Hepatocyte (in vitro differentiated cells): ENCODE measurements around the gene BCAP31. TPM values are rescaled to one million over a fixed set of nuclear protein-coding genes. Genes with fewer than 3 reads are reported as not detected.

Experiments
- DNase-seq: peaks from one replicate; pipeline ENCODE4 v3.0.0-alpha.2; 2016; ENCODE audit warnings: low spot score
- H2AFZ ChIP-seq: fragments of 200-600 bp; sonication (generic); 2 replicates; pipeline ENCODE4 v1.6.0; 2016; ENCODE audit warnings: antibody characterized with exemption, mild to moderate bottlenecking
- H3K27ac ChIP-seq: fragments of 200-600 bp; sonication (generic); 2 replicates; pipeline ENCODE4 v1.5.1; 2016; ENCODE audit warnings: mild to moderate bottlenecking
- H3K27me3 ChIP-seq: fragments of 200-600 bp; sonication (generic); 2 replicates; pipeline ENCODE4 v1.6.1; 2016
- H3K36me3 ChIP-seq: fragments of 200-600 bp; sonication (generic); replicated peaks from 2 replicates; pipeline ENCODE4 v1.5.1; 2016; ENCODE audit warnings: low read depth; ENCODE audit not compliant: insufficient read depth
- H3K4me1 ChIP-seq: fragments of 200-600 bp; sonication (generic); 2 replicates; pipeline ENCODE4 v1.5.1; 2016; ENCODE audit warnings: mild to moderate bottlenecking, moderate library complexity; ENCODE audit not compliant: insufficient read depth
- H3K4me2 ChIP-seq: fragments of 200-600 bp; sonication (generic); 2 replicates; pipeline ENCODE4 v1.6.0; 2016
- H3K4me3 ChIP-seq: fragments of 200-600 bp; sonication (generic); 2 replicates; pipeline ENCODE4 v1.5.1; 2016; ENCODE audit warnings: mild to moderate bottlenecking
- H3K79me2 ChIP-seq: fragments of 200-600 bp; sonication (generic); 2 replicates; pipeline ENCODE4 v1.6.0; 2017; ENCODE audit warnings: mild to moderate bottlenecking
- H3K9me2 ChIP-seq: fragments of 200-600 bp; sonication (generic); replicated peaks from 2 replicates; pipeline ENCODE4 v1.6.0; 2017; ENCODE audit warnings: mild to moderate bottlenecking; ENCODE audit not compliant: insufficient read depth
- H3K9me3 ChIP-seq: fragments of 200-600 bp; sonication (generic); 2 replicates; pipeline ENCODE4 v1.5.1; 2016; ENCODE audit warnings: low read depth, mild to moderate bottlenecking
- H4K20me1 ChIP-seq: fragments of 200-600 bp; sonication (generic); 2 replicates; pipeline ENCODE4 v1.6.0; 2016; ENCODE audit warnings: mild to moderate bottlenecking; ENCODE audit not compliant: insufficient read depth, poor library complexity, severe bottlenecking
- EZH2 ChIP-seq: fragments of 200-600 bp; sonication (generic); IDR thresholded peaks from 2 replicates; pipeline ENCODE4 v1.6.1; 2016; ENCODE audit warnings: antibody characterized with exemption, mild to moderate bottlenecking, borderline replicate concordance
- EZH2phosphoT487 ChIP-seq: fragments of 200-600 bp; sonication (generic); IDR thresholded peaks from one replicate; pipeline ENCODE4 v1.6.1; 2018; ENCODE audit warnings: antibody characterized with exemption, mild to moderate bottlenecking, low read depth, moderate library complexity; ENCODE audit not compliant: unreplicated experiment, severe bottlenecking
- WGBS: methylation state at CpG from one replicate; pipeline ENCODE4 v1.1.6; 2016; ENCODE audit warnings: low lambda C conversion rate; ENCODE audit errors: missing lambda C conversion rate; 5-methylcytosine and 5-hydroxymethylcytosine counted together
- polyA plus RNA-seq: library from polyadenylated mRNA; unstranded; fragments of >200 nt; fragmentation: Nextera tagmentation; extraction: Ambion mirVana; gene quantifications from 2 replicates; pipeline ENCODE4 v1.2.1, GENCODE V29; 2016
- total RNA-seq: library from RNA; depleted of rRNA; stranded (reverse); fragments of >200 nt; gene quantifications from 2 replicates; pipeline ENCODE4 v1.2.3, GENCODE V29; 2014
- TF ChIP-seq, protein P1 (sequence below): fragments of 200-600 bp; sonication (generic); IDR thresholded peaks from 2 replicates; pipeline ENCODE4 v1.5.1; 2016; ENCODE audit warnings: antibody characterized with exemption, mild to moderate bottlenecking; ENCODE audit not compliant: poor library complexity

The BCAP31 gene
- total and polyA plus RNA-seq, 2 experiments from 2014 or later, result 146 to 351 TPM

DNA sequence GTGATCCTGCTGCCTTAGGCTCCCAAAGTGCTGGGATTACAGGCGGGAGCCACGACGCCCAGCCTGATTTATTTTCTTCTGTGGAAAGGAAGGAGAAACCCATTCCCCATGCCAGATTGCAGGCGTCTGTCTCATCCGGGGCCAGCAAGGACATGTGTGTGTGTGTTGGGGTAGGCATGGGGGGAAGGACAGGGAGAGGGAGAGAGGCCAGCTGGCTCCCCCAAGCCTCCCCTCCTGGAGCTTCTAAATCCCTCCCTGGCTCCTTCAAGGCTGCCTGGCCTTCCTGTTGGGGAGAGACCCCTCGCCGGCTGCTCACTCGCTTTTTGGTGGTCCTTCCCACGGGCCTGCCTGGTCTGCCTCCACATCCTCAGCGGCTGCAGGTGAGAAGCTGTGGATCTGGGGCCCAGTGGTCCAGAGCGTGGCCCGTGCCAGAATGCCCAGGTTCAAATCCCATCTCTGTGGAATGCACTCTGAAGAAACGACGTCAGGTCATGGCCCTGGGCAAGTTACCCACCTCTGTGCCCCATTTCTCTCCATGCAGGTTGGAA lies 38.5 kb upstream of the BCAP31 start:
- 84% methylated on average over 12 of the region's 14 CpGs for WGBS
- Histone ChIP-seq H3K9me3 (no peaks in the 10 kb centered on the region), H3K36me3 (no peaks in the 10 kb centered on the region), H4K20me1 (no peaks in the 10 kb centered on the region), H3K4me1 (peaks cover 5% of the 10 kb centered on the region), H3K4me3 (no peak overlapping the region), H2AFZ (no peak overlapping the region), H3K27me3 (no peaks in the 10 kb centered on the region), H3K27ac (no peak overlapping the region), H3K9me2 (no peaks in the 10 kb centered on the region), H3K79me2 (no peaks in the 10 kb centered on the region), H3K4me2 (no peak overlapping the region)
- no peak for TF ChIP-seq EZH2phosphoT487
- no peak for TF ChIP-seq EZH2
- TF ChIP-seq, protein P1, sequence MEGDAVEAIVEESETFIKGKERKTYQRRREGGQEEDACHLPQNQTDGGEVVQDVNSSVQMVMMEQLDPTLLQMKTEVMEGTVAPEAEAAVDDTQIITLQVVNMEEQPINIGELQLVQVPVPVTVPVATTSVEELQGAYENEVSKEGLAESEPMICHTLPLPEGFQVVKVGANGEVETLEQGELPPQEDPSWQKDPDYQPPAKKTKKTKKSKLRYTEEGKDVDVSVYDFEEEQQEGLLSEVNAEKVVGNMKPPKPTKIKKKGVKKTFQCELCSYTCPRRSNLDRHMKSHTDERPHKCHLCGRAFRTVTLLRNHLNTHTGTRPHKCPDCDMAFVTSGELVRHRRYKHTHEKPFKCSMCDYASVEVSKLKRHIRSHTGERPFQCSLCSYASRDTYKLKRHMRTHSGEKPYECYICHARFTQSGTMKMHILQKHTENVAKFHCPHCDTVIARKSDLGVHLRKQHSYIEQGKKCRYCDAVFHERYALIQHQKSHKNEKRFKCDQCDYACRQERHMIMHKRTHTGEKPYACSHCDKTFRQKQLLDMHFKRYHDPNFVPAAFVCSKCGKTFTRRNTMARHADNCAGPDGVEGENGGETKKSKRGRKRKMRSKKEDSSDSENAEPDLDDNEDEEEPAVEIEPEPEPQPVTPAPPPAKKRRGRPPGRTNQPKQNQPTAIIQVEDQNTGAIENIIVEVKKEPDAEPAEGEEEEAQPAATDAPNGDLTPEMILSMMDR, result no peak
- no peak for DNase-seq

DNA sequence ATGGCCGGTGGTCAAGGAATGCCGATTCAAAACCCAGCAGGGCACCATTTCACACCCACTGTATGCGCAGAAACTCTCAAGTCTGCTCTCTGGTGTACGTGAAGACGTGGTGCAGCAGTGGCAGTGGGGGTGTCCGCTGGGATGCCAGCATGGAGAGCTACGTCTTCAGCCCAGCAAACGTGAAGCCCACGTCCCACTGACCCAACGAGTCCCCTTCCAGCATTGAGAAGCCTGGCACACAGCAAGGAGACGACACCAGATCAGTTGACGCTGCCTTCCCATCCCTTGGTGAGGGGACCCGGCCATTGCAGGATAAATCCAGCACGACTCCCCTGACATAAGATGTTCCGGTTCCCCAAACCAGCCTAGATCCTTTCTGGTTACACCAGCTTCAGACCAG lies 37.7 kb upstream of the BCAP31 start:
- H2AFZ ChIP-seq, result no peak overlapping the region
- no peak for DNase-seq
- H4K20me1 ChIP-seq, result no peaks in the 10 kb centered on the region
- 74% methylated on average over 15 of the region's 15 CpGs for WGBS
- no peaks in the 10 kb centered on the region for H3K27me3 ChIP-seq
- H3K27ac ChIP-seq, result no peak overlapping the region
- H3K9me3 ChIP-seq, result no peaks in the 10 kb centered on the region
- TF ChIP-seq EZH2 (no peak), EZH2phosphoT487 (no peak)
- TF ChIP-seq, protein P1, result no peak
- H3K9me2 ChIP-seq, result no peaks in the 10 kb centered on the region
- no peaks in the 10 kb centered on the region for H3K79me2 ChIP-seq
- H3K4me3 ChIP-seq, result no peak overlapping the region
- peaks cover 5% of the 10 kb centered on the region for H3K4me1 ChIP-seq
- no peaks in the 10 kb centered on the region for H3K36me3 ChIP-seq
- no peak overlapping the region for H3K4me2 ChIP-seq

DNA sequence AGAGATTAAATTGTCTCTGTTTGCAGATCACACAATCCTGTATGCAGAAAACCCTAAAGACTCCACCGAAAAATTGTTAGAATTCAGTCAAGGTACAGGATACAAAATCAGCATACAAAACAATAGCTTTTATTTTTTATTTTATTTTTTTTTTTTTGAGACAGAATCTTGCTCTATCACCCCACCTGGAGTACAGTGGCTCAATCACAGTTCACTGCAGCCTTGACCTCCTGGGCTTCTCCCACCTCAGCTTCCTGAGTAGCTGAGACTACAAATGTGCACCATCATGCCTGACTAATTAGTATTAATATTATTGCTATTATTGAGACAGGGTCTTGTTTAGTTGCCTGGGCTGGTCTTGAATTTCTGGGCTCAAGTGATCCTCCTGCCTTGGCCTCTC lies 30.9 kb upstream of the BCAP31 start:
- TF ChIP-seq, protein P1, result no peak
- TF ChIP-seq EZH2phosphoT487 (no peak), EZH2 (no peak)
- H3K4me1 ChIP-seq, result no peaks in the 10 kb centered on the region
- no peak overlapping the region for H3K27ac ChIP-seq
- H3K4me2 ChIP-seq, result no peak overlapping the region
- no peaks in the 10 kb centered on the region for H3K36me3 ChIP-seq
- DNase-seq, result no peak
- peaks cover 4% of the 10 kb centered on the region for H3K9me3 ChIP-seq
- no peak overlapping the region for H2AFZ ChIP-seq
- H3K9me2 ChIP-seq, result no peaks in the 10 kb centered on the region
- 86% methylated on average over 1 of the region's 1 CpG for WGBS
- no peaks in the 10 kb centered on the region for H4K20me1 ChIP-seq
- no peaks in the 10 kb centered on the region for H3K27me3 ChIP-seq
- H3K4me3 ChIP-seq, result no peak overlapping the region
- H3K79me2 ChIP-seq, result no peaks in the 10 kb centered on the region
